ENCODE data around the gene RDH14. TPM values are rescaled to one million over a fixed set of nuclear protein-coding genes. Genes with fewer than 3 reads are reported as not detected.

RDH14 gene
- total RNA-seq, 1 experiment from 2014 or later, result 30.9 TPM

- Histone ChIP-seq H3F3A (ENCODE audit: low read length, unreplicated experiment) (no peaks in the 10 kb centered on the region), H4K20me1 (ENCODE audit: low read length) (no peaks in the 10 kb centered on the region), H3K4me1 (ENCODE audit: insufficient read depth, low read length) (no peaks in the 10 kb centered on the region), H3K9me2 (replicated peaks; ENCODE audit: low read length) (no peaks in the 10 kb centered on the region), H3K27me3 (ENCODE audit: low read length) (no peaks in the 10 kb centered on the region), H3K79me2 (ENCODE audit: low read length) (no peaks in the 10 kb centered on the region), H3K36me3 (ENCODE audit: low read depth, low read length) (no peaks in the 10 kb centered on the region), H3K9me3 (ENCODE audit: low read length) (no peaks in the 10 kb centered on the region), H2AFZ (ENCODE audit: low read length) (no peak overlapping the region), H3K4me3 (ENCODE audit: low read length) (no peak overlapping the region), H3K9ac (ENCODE audit: low read length) (no peak overlapping the region), H3K4me2 (ENCODE audit: low read length) (no peak overlapping the region), H3K27ac (ENCODE audit: low read length) (no peak overlapping the region)
- ChIA-PET CTCF (no interaction called here), POLR2A (ENCODE audit: unreplicated experiment) (no interaction called here)
- intact Hi-C loops (cut with micrococcal nuclease), result no loop called here
- DNase-seq (no peak), ATAC-seq (no peak)
- BruUV-seq (replicated peaks), result no TSS peak
- TF ChIP-seq EZH2 (IDR thresholded peaks at IDR 0.05; ENCODE audit: low read length, unreplicated experiment) (no peak), EZH2phosphoT487 (IDR thresholded peaks at IDR 0.05; ENCODE audit: borderline replicate concordance, low read length) (no peak)
- TF ChIP-seq, protein P1, sequence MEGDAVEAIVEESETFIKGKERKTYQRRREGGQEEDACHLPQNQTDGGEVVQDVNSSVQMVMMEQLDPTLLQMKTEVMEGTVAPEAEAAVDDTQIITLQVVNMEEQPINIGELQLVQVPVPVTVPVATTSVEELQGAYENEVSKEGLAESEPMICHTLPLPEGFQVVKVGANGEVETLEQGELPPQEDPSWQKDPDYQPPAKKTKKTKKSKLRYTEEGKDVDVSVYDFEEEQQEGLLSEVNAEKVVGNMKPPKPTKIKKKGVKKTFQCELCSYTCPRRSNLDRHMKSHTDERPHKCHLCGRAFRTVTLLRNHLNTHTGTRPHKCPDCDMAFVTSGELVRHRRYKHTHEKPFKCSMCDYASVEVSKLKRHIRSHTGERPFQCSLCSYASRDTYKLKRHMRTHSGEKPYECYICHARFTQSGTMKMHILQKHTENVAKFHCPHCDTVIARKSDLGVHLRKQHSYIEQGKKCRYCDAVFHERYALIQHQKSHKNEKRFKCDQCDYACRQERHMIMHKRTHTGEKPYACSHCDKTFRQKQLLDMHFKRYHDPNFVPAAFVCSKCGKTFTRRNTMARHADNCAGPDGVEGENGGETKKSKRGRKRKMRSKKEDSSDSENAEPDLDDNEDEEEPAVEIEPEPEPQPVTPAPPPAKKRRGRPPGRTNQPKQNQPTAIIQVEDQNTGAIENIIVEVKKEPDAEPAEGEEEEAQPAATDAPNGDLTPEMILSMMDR (conservative IDR thresholded peaks at IDR 0.05; ENCODE audit: low read depth, low read length), result no peak
These were observed 53.5 kb downstream of the RDH14 start for GRCh38 chr2:18506883-18507509.

GRCh38 chr2:18505703-18506341 is 54.6 kb downstream of the RDH14 start:
- no peaks in the 10 kb centered on the region for H3K9me3 ChIP-seq (ENCODE audit: low read length)
- no peaks in the 10 kb centered on the region for H3K27me3 ChIP-seq (ENCODE audit: low read length)
- ChIA-PET POLR2A (ENCODE audit: unreplicated experiment) (no interaction called here), CTCF (no interaction called here)
- H3K27ac ChIP-seq (ENCODE audit: low read length), result no peak overlapping the region
- no peaks in the 10 kb centered on the region for H3K36me3 ChIP-seq (ENCODE audit: low read depth, low read length)
- H3K4me1 ChIP-seq (ENCODE audit: insufficient read depth, low read length), result no peaks in the 10 kb centered on the region
- H3K79me2 ChIP-seq (ENCODE audit: low read length), result no peaks in the 10 kb centered on the region
- H3K9ac ChIP-seq (ENCODE audit: low read length), result no peak overlapping the region
- H3K4me3 ChIP-seq (ENCODE audit: low read length), result no peak overlapping the region
- H3K4me2 ChIP-seq (ENCODE audit: low read length), result no peak overlapping the region
- DNase-seq (no peak), ATAC-seq (no peak)
- H2AFZ ChIP-seq (ENCODE audit: low read length), result no peak overlapping the region
- intact Hi-C loops (cut with micrococcal nuclease), result no loop called here
- BruUV-seq (replicated peaks), result no TSS peak
- TF ChIP-seq EZH2 (IDR thresholded peaks at IDR 0.05; ENCODE audit: low read length, unreplicated experiment) (no peak), EZH2phosphoT487 (IDR thresholded peaks at IDR 0.05; ENCODE audit: borderline replicate concordance, low read length) (no peak)
- TF ChIP-seq, protein P1 (conservative IDR thresholded peaks at IDR 0.05; ENCODE audit: low read depth, low read length), result no peak
- H3K9me2 ChIP-seq (replicated peaks; ENCODE audit: low read length), result no peaks in the 10 kb centered on the region
- no peaks in the 10 kb centered on the region for H3F3A ChIP-seq (ENCODE audit: low read length, unreplicated experiment)
- no peaks in the 10 kb centered on the region for H4K20me1 ChIP-seq (ENCODE audit: low read length)

Other genes starting within 250 kb of the RDH14 start
- not detected in 2 replicates for gene NT5C1B, start 28.9 kb upstream of the RDH14 start, total RNA-seq (2014; rRNA removed)

All from PC-3 (cell line).